HCT116 (cell line): Measurements from ENCODE around the gene TAF5L. TPM values are rescaled to one million over a fixed set of nuclear protein-coding genes. Genes with fewer than 3 reads are reported as not detected.

Source experiments
- ATAC-seq: fragments of 200-7000 bp; cut with Tn5 transposase; 2 replicates; pipeline ENCODE4 v1.9.1; 2020; ENCODE audit warnings: mild to moderate bottlenecking, moderate library complexity
- BruUV-seq: library from RNA; stranded (reverse); fragments of 400-500 nt; replicated peaks from 2 replicates; lab custom pipeline; 2021; lab: Mats Ljungman, UMichigan
- CTCF ChIA-PET: fragments of 300-600 bp; sonication (Branson Sonifier 250); formaldehyde crosslinking; loops from one replicate; lab custom pipeline; 2021; ENCODE audit warnings: antibody characterized with exemption; lab: Charles Lee
- POLR2A ChIA-PET: fragments of 300-600, 350-600 bp; sonication (Branson Sonifier 250); formaldehyde crosslinking; loops from one replicate; lab custom pipeline; 2021; ENCODE audit warnings: antibody characterized with exemption; lab: Charles Lee
- RAD21 ChIA-PET, 2 experiments: fragments of 300-600 bp; sonication (Branson Sonifier 250); formaldehyde crosslinking; loops; one replicate each; lab custom pipeline; 2023; ENCODE audit warnings: low total read pairs in 2 of 2; ENCODE audit not compliant: uncharacterized antibody in 2 of 2, unreplicated experiment in 2 of 2, low non-redundant PET in 1 of 2; lab: Charles Lee
- DNase-seq: peaks from one replicate; pipeline ENCODE4 v3.0.0-alpha.2; 2010; ENCODE audit warnings: low read depth, low spot score
- H2AFZ ChIP-seq: fragments of 200-600 bp; shearing (Covaris generic), sonication (generic); 2 replicates; pipeline ENCODE4 v1.6.1; 2017; ENCODE audit warnings: low read depth, mixed run types, mixed read lengths, antibody characterized with exemption, low read length; ENCODE audit not compliant: poor library complexity, severe bottlenecking
- H3K27ac ChIP-seq: 2 replicates; pipeline ENCODE4 v1.5.1; 2012; ENCODE audit warnings: low read depth, low read length
- H3K27me3 ChIP-seq: fragments of 200-600 bp; sonication (generic); 2 replicates; pipeline ENCODE4 v1.6.1; 2016; ENCODE audit warnings: mixed run types, low read length, mixed read lengths; ENCODE audit not compliant: insufficient read depth
- H3K36me3 ChIP-seq, 2 experiments: fragments of 200-500 bp in 1 of 2; fragments of 200-600 bp in 1 of 2; sonication (Bioruptor generic) in 1 of 2; sonication (generic) in 1 of 2; 2 replicates each; pipeline versions ENCODE4 v1.5.1 to v1.6.1; 2014 to 2016; ENCODE audit warnings: low read length in 2 of 2, inconsistent platforms in 1 of 2, mixed read lengths in 1 of 2, mixed run types in 1 of 2; ENCODE audit not compliant: insufficient read depth in 2 of 2, control insufficient read depth in 1 of 2
- H3K4me1 ChIP-seq, 2 experiments: fragments of 200-600 bp in 1 of 2; sonication (generic) in 1 of 2; 2 replicates each; pipeline versions ENCODE4 v1.5.1 to v1.6.1; 2012 to 2017; ENCODE audit warnings: low read length in 2 of 2, inconsistent platforms in 1 of 2, mild to moderate bottlenecking in 1 of 2, mixed read lengths in 1 of 2, mixed run types in 1 of 2, moderate library complexity in 1 of 2; ENCODE audit not compliant: insufficient read depth in 2 of 2, control insufficient read depth in 1 of 2
- H3K4me2 ChIP-seq: fragments of 200-600 bp; sonication (generic); 2 replicates; pipeline ENCODE4 v1.6.1; 2017; ENCODE audit warnings: mixed run types, low read length, mixed read lengths
- H3K4me3 ChIP-seq, 2 experiments: fragments of 200-600 bp in 1 of 2; sonication (generic) in 1 of 2; replicated peaks in 1 of 2; 2 replicates each; pipeline ENCODE4 v1.5.1; 2011 to 2016; ENCODE audit warnings: low read length in 2 of 2, control low read depth in 1 of 2, low read depth in 1 of 2, mild to moderate bottlenecking in 1 of 2, mixed read lengths in 1 of 2, mixed run types in 1 of 2
- H3K79me2 ChIP-seq: fragments of 200-600 bp; sonication (generic); 2 replicates; pipeline ENCODE4 v1.6.1; 2017; ENCODE audit warnings: mild to moderate bottlenecking, mixed run types, low read length, moderate library complexity, mixed read lengths; ENCODE audit not compliant: insufficient read depth
- H3K9ac ChIP-seq: fragments of 200-600 bp; sonication (generic); 2 replicates; pipeline ENCODE4 v1.6.1; 2016; ENCODE audit warnings: low read length, mixed read lengths
- H3K9me2 ChIP-seq: fragments of 200-600 bp; sonication (generic), shearing (Covaris generic); 2 replicates; pipeline ENCODE4 v1.6.1; 2017; ENCODE audit warnings: mixed run types, mild to moderate bottlenecking, moderate library complexity; ENCODE audit not compliant: insufficient read depth
- H3K9me3 ChIP-seq, 2 experiments: fragments of 200-500 bp in 1 of 2; fragments of 200-600 bp in 1 of 2; sonication (Bioruptor generic) in 1 of 2; sonication (generic) in 1 of 2; 2 replicates each; pipeline ENCODE4 v1.6.1; 2014 to 2017; ENCODE audit warnings: low read length in 2 of 2, mixed read lengths in 2 of 2, inconsistent platforms in 1 of 2, low read depth in 1 of 2, mild to moderate bottlenecking in 1 of 2, mixed run types in 1 of 2, moderate library complexity in 1 of 2; ENCODE audit not compliant: control insufficient read depth in 1 of 2, insufficient read depth in 1 of 2
- H4K20me1 ChIP-seq: fragments of 200-600 bp; sonication (generic), shearing (Covaris generic); 2 replicates; pipeline ENCODE4 v1.6.1; 2017; ENCODE audit warnings: mixed run types, mild to moderate bottlenecking, moderate library complexity; ENCODE audit not compliant: insufficient read depth
- CEBPB ChIP-seq: IDR thresholded peaks from 2 replicates; pipeline ENCODE4 v1.6.1; 2012; ENCODE audit warnings: low read depth
- MAX ChIP-seq: IDR thresholded peaks from 2 replicates; pipeline ENCODE4 v1.6.1; 2012
- TCF7L2 ChIP-seq: IDR thresholded peaks from 2 replicates; pipeline ENCODE4 v1.7.0; 2011; ENCODE audit warnings: borderline replicate concordance, inconsistent platforms; ENCODE audit not compliant: insufficient read depth, insufficient read length; ENCODE audit errors: extremely low read depth
- ZFX ChIP-seq: fragments of 450-650 bp; IDR thresholded peaks from 2 replicates; pipeline ENCODE4 v1.6.1; 2017
- intact Hi-C: fragments of 100-400 bp; cut with micrococcal nuclease; formaldehyde crosslinking; loops from 2 replicates; pipeline ENCODE4 v1.10.0; 2022
- total RNA-seq: library from RNA; stranded (reverse); gene quantifications from one replicate; pipeline ENCODE4 v1.2.1, GENCODE V29; 2021; ENCODE audit not compliant: unreplicated experiment

Gene TAF5L
- total RNA-seq, 1 experiment from 2014 or later: 22.4 TPM

GRCh38 chr1:229544587-229544986, 81.3 kb downstream of the TAF5L start:
- peaks cover 8 to 13% of the 10 kb centered on the region in 2 experiments for H3K36me3 ChIP-seq
- no peak for TF ChIP-seq ZFX
- TF ChIP-seq TCF7L2: no peak
- no peak for TF ChIP-seq CEBPB
- no peak for TF ChIP-seq MAX

More at GRCh38 chr1:229544587-229544986, 81.3 kb downstream of the TAF5L start:
- Histone ChIP-seq H3K27me3 (no peaks in the 10 kb centered on the region), H4K20me1 (no peaks in the 10 kb centered on the region), H3K4me3 (no peak overlapping the region), H3K79me2 (peaks cover 3% of the 10 kb centered on the region; the same call in 1 of the 2 replicates), H3K9ac (no peak overlapping the region), H3K4me1 (no peaks in the 10 kb centered on the region), H3K27ac (no peak overlapping the region), H3K9me2 (no peaks in the 10 kb centered on the region), H3K4me2 (no peak overlapping the region), H3K9me3 (no peaks in the 10 kb centered on the region), H2AFZ (no peak overlapping the region)
- intact Hi-C loops: no loop called here
- BruUV-seq: no TSS peak
- ChIA-PET CTCF (no interaction called here), RAD21 (no interaction called here), POLR2A (no interaction called here)
- DNase-seq (no peak), ATAC-seq (no peak)

Other genes starting within 250 kb of the TAF5L start
- gene ACTA1, start 192.0 kb downstream of the TAF5L start, total RNA-seq: not detected
- 52.5 TPM for gene NUP133, start 117.8 kb downstream of the TAF5L start, total RNA-seq
- gene ABCB10, start 67.4 kb downstream of the TAF5L start, total RNA-seq: 20.3 TPM
- 20.4 TPM for gene URB2, start 125 bp upstream of the TAF5L start, total RNA-seq